ENCODE results near the gene TMPRSS4. TPM values are rescaled to one million over a fixed set of nuclear protein-coding genes. Genes with fewer than 3 reads are reported as not detected.

TMPRSS4 gene
- total and polyA plus RNA-seq, 2 of the 13 experiments (the other 11 are each of a cell fraction or from before 2014, with no cell fraction given): 0.32 TPM; not detected in 1

DNA sequence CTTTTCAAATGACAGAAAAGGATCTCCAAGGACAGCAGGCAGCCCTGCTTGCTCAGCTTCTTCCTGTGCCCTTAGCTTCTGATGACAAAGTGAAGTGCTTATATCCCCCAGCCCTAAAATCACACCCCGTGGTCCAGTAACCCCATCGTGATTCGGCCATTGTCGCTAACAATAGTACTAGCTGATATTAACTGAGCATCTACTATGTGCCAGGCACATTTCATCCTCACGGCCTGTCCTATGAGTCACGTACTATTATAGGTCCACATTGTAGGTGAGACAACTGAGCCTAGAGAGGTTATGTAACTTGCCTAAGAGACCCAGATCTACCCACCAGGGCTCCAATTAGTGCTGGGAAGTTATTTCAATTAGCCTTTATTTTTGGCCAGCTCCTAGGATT, 69.7 kb downstream of the TMPRSS4 start:
- WGBS (ENCODE audit: low lambda C conversion rate): 50% methylated on average over 5 of the region's 6 CpGs
- in situ Hi-C loops (cut with HindIII; ENCODE audit: extremely low pct_ligation_motif_present, low pct_unique_long_range_greater_than_20kb): loop anchor here (5.0 to 25.0 kb wide), 3 partner anchors 146 to 341 kb away; no protein-coding TSS in a partner anchor
- no peak for FAIRE-seq
- Histone ChIP-seq H3K4me1 (ENCODE audit: insufficient read depth, low read length) (peaks cover 18% of the 10 kb centered on the region; the same call in 1 of the 2 replicates), H3K79me2 (ENCODE audit: insufficient read depth, low read length) (no peaks in the 10 kb centered on the region), H4K20me1 (ENCODE audit: insufficient read depth, low read length) (no peaks in the 10 kb centered on the region), H3K9ac (ENCODE audit: insufficient read depth, low read depth, low read length) (no peak overlapping the region), H3K4me3 (replicated peaks in 1 of 3; ENCODE audit: insufficient read depth in 1 of 3, low read depth in 2 of 3, low read length in 3 of 3) (peak overlapping the region in 2 of 3 experiments; percentile 60 to 80; a peak in 1 of 6 replicates), H3K9me3 (ENCODE audit: low read length) (no peaks in the 10 kb centered on the region), H2AFZ (ENCODE audit: low read length) (no peak overlapping the region), H3K27ac (ENCODE audit: extremely low read length, insufficient read depth, low read length) (no peak overlapping the region), H3K36me3 (replicated peaks in 1 of 2; ENCODE audit: control insufficient read depth in 1 of 2, insufficient read depth in 2 of 2, low read length in 2 of 2) (no peaks in the 10 kb centered on the region), H3K27me3 (ENCODE audit: control insufficient read depth in 1 of 2, insufficient read depth in 2 of 2, low read length in 2 of 2) (peaks cover 2 to 59% of the 10 kb centered on the region in 2 experiments; a peak in 3 of 5 replicates), H3K4me2 (ENCODE audit: low read depth, low read length) (peak overlapping the region; percentile 75; the same call in 1 of the 2 replicates)
- POLR2A ChIA-PET: no interaction called here
- no peak for ATAC-seq
- CTCF ChIA-PET (ENCODE audit: low intra/inter-chr PET ratio, low total read pairs): interaction anchor here (1.9 to 2.2 kb wide), 2 partner anchors 144 to 342 kb away, joined by 13 to 21 read pairs; no protein-coding TSS in a partner anchor
- intact Hi-C loops (cut with micrococcal nuclease; ENCODE audit: unreplicated experiment): loop anchor here (5.0 kb wide), 1 partner anchor 51 kb away; no protein-coding TSS in a partner anchor
- BruUV-seq (replicated peaks): no TSS peak
- no peak for DNase-seq (ENCODE audit: low spot score)
- TF ChIP-seq, protein P1, sequence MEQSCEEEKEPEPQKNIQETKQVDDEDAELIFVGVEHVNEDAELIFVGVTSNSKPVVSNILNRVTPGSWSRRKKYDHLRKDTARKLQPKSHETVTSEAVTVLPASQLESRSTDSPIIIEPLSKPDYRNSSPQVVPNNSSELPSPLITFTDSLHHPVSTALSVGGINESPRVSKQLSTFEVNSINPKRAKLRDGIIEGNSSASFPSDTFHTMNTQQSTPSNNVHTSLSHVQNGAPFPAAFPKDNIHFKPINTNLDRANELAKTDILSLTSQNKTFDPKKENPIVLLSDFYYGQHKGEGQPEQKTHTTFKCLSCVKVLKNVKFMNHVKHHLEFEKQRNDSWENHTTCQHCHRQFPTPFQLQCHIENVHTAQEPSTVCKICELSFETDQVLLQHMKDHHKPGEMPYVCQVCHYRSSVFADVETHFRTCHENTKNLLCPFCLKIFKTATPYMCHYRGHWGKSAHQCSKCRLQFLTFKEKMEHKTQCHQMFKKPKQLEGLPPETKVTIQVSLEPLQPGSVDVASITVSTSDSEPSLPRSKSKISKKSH (CRISPR knock-in tag; IDR thresholded peaks at IDR 0.05; ENCODE audit: borderline replicate concordance): no peak
- TF ChIP-seq ZNF550 (CRISPR knock-in tag; IDR thresholded peaks at IDR 0.05; ENCODE audit: borderline replicate concordance) (no peak), CEBPB (IDR thresholded peaks at IDR 0.05; ENCODE audit: borderline replicate concordance, low read depth, low read length) (no peak), ZNF317 (CRISPR knock-in tag; IDR thresholded peaks at IDR 0.05) (no peak), ZNF75D (CRISPR knock-in tag; IDR thresholded peaks at IDR 0.05; ENCODE audit: borderline replicate concordance) (no peak), ZNF747 (CRISPR knock-in tag; IDR thresholded peaks at IDR 0.05; ENCODE audit: borderline replicate concordance) (no peak), ZNF343 (CRISPR knock-in tag; IDR thresholded peaks at IDR 0.05) (no peak), CEBPZ (IDR thresholded peaks at IDR 0.05; ENCODE audit: low read length) (no peak), ZBTB21 (CRISPR knock-in tag; IDR thresholded peaks at IDR 0.05) (no peak), ZNF577 (CRISPR knock-in tag; IDR thresholded peaks at IDR 0.05; ENCODE audit: borderline replicate concordance, low read depth) (no peak), KIAA2018 (CRISPR knock-in tag; IDR thresholded peaks at IDR 0.05; ENCODE audit: borderline replicate concordance) (no peak)

All from HepG2 (cell line).